HepG2 (cell line): ENCODE results near the gene MYH9. TPM values are rescaled to one million over a fixed set of nuclear protein-coding genes. Genes with fewer than 3 reads are reported as not detected.

Experiments
- BCLAF1 ChIP-seq: fragments of 450-650 bp; IDR thresholded peaks from 2 replicates; pipeline ENCODE4 v1.6.1; 2017; ENCODE audit warnings: mild to moderate bottlenecking
- CBX5 ChIP-seq: sonication (generic); formaldehyde crosslinking; IDR thresholded peaks from 2 replicates; pipeline ENCODE4 v1.4.0; 2020; ENCODE audit warnings: missing genetic modification reagents, borderline replicate concordance
- CEBPG ChIP-seq: IDR thresholded peaks from 2 replicates; pipeline ENCODE4 v1.6.1; 2016
- KLF15 ChIP-seq: sonication (generic); formaldehyde crosslinking; IDR thresholded peaks from 2 replicates; pipeline ENCODE4 v1.8.1; 2023; ENCODE audit warnings: borderline replicate concordance, mild to moderate bottlenecking, inconsistent platforms, missing genetic modification reagents, mixed read lengths
- LCORL ChIP-seq, 2 experiments: fragments of 450-650 bp in 1 of 2; sonication (generic) in 1 of 2; formaldehyde crosslinking in 1 of 2; IDR thresholded peaks; 2 replicates each; pipeline versions ENCODE4 v1.5.0 to v1.6.1; 2017 to 2020; ENCODE audit warnings: antibody characterized with exemption in 1 of 2, missing genetic modification reagents in 1 of 2
- MED8 ChIP-seq: sonication (generic); formaldehyde crosslinking; IDR thresholded peaks from 2 replicates; pipeline ENCODE4 v1.8.1; 2023; ENCODE audit warnings: mild to moderate bottlenecking, missing genetic modification reagents; ENCODE audit not compliant: insufficient replicate concordance
- PHF5A ChIP-seq: IDR thresholded peaks from one replicate; pipeline ENCODE4 v1.6.1; 2018; ENCODE audit warnings: low read depth, missing genetic modification reagents; ENCODE audit not compliant: unreplicated experiment
- PTBP1 ChIP-seq: fragments of 200-400 bp; formaldehyde crosslinking; IDR thresholded peaks from 2 replicates; pipeline ENCODE4 v1.6.1; 2018; ENCODE audit warnings: low read length, low read depth; ENCODE audit not compliant: poor library complexity, severe bottlenecking
- RBM22 ChIP-seq: fragments of 200-400 bp; formaldehyde crosslinking; optimal IDR thresholded peaks from 2 replicates; pipeline ENCODE3; 2017; ENCODE audit warnings: mild to moderate bottlenecking, low read length, moderate library complexity
- RELA ChIP-seq: sonication (generic); formaldehyde crosslinking; IDR thresholded peaks from 2 replicates; pipeline ENCODE4 v1.4.0; 2020; ENCODE audit warnings: missing genetic modification reagents
- RNF2 ChIP-seq: fragments of 450-650 bp; conservative IDR thresholded peaks from 2 replicates; pipeline ENCODE4 v1.6.1; 2016; ENCODE audit warnings: low read depth
- SNAPC2 ChIP-seq: sonication (generic); formaldehyde crosslinking; IDR thresholded peaks from 2 replicates; pipeline ENCODE4 v1.8.1; 2022; ENCODE audit warnings: mild to moderate bottlenecking, missing genetic modification reagents
- TCF7L2 ChIP-seq: IDR thresholded peaks from 2 replicates; pipeline ENCODE4 v1.6.1; 2011; ENCODE audit warnings: mild to moderate bottlenecking, low read depth, low read length, moderate library complexity
- U2AF1 ChIP-seq: fragments of 200-400 bp; formaldehyde crosslinking; optimal IDR thresholded peaks from 2 replicates; pipeline ENCODE3; 2017; ENCODE audit warnings: mild to moderate bottlenecking, low read depth, low read length
- ZHX2 ChIP-seq, 2 experiments: sonication (generic) in 1 of 2; formaldehyde crosslinking in 1 of 2; IDR thresholded peaks; 2 replicates each; pipeline versions ENCODE4 v1.6.1 to v1.9.0; 2014 to 2022; ENCODE audit warnings: antibody characterized with exemption in 1 of 2, borderline replicate concordance in 1 of 2, inconsistent platforms in 1 of 2, low read depth in 1 of 2, missing genetic modification reagents in 1 of 2
- ZKSCAN5 ChIP-seq: sonication (generic); formaldehyde crosslinking; IDR thresholded peaks from 2 replicates; pipeline ENCODE4 v1.5.1; 2020; ENCODE audit warnings: mild to moderate bottlenecking, missing genetic modification reagents
- ZNF296 ChIP-seq: sonication (generic); formaldehyde crosslinking; conservative IDR thresholded peaks from 2 replicates; pipeline ENCODE4 v1.5.0; 2020; ENCODE audit warnings: mild to moderate bottlenecking, missing genetic modification reagents
- ZNF615 ChIP-seq: sonication (generic); formaldehyde crosslinking; IDR thresholded peaks from 2 replicates; pipeline ENCODE4 v1.5.0; 2020; ENCODE audit warnings: mild to moderate bottlenecking, missing genetic modification reagents, borderline replicate concordance
- ZNF749 ChIP-seq: sonication (generic); formaldehyde crosslinking; IDR thresholded peaks from 2 replicates; pipeline ENCODE4 v1.8.0; 2022; ENCODE audit warnings: mild to moderate bottlenecking, missing genetic modification reagents, moderate library complexity, borderline replicate concordance
- ZSCAN21 ChIP-seq: sonication (generic); formaldehyde crosslinking; IDR thresholded peaks from 2 replicates; pipeline ENCODE4 v1.8.0; 2022; ENCODE audit warnings: mild to moderate bottlenecking, missing genetic modification reagents, moderate library complexity, borderline replicate concordance
- polyA plus RNA-seq, 8 experiments: library from polyadenylated mRNA; depleted of rRNA in 3 of 8; stranded (reverse) in 7 of 8; unstranded in 1 of 8; fragments of >200 nt; fragmentation: Illumina TruSeq in 4 of 8; extraction: Trizol in 4 of 8; gene quantifications; 2 replicates each; pipeline versions ENCODE4 v1.2.1 to v1.2.3, GENCODE V29; 2011 to 2016; ENCODE audit warnings: low read depth in 4 of 8, missing spikeins in 1 of 8, mixed read lengths in 1 of 8; ENCODE audit not compliant: insufficient read depth in 1 of 8
- total RNA-seq, 5 experiments: library from RNA; depleted of rRNA; stranded (reverse); fragments of >200 nt; fragmentation: Illumina TruSeq; extraction: Trizol; gene quantifications; 2 replicates each; pipeline ENCODE4 v1.2.3, GENCODE V29; 2016; ENCODE audit warnings: low read depth in 1 of 5

The MYH9 gene
- total and polyA plus RNA-seq, 2 of the 13 experiments (the other 11 are each of a cell fraction or from before 2014, with no cell fraction given), result 50.7 to 98.5 TPM

- TF ChIP-seq LCORL (IDR thresholded peaks at IDR 0.05) (no peak), LCORL (CRISPR knock-in tag; IDR thresholded peaks at IDR 0.05) (peak; percentile 87), PHF5A (CRISPR knock-in tag) (no peak), RELA (no peak), MED8 (no peak), TCF7L2 (no peak), ZNF296 (CRISPR knock-in tag) (no peak; the same call in 1 of the 2 replicates), ZNF615 (CRISPR knock-in tag) (no peak), ZKSCAN5 (CRISPR knock-in tag) (no peak), U2AF1 (no peak), ZNF749 (CRISPR knock-in tag) (peak; percentile 76; the same call in 1 of the 2 replicates), PTBP1 (no peak), ZHX2 (IDR thresholded peaks at IDR 0.05; ENCODE audit: low read depth) (no peak), ZHX2 (CRISPR knock-in tag; IDR thresholded peaks at IDR 0.05; ENCODE audit: borderline replicate concordance) (no peak), BCLAF1 (no peak), RNF2 (no peak), CEBPG (CRISPR knock-in tag) (no peak; the same call in 1 of the 2 replicates), RBM22 (no peak), ZSCAN21 (0 out of 2 replicates have a peak, but pooled peaks have one; percentile 65), SNAPC2 (no peak; the same call in 1 of the 2 replicates), KLF15 (CRISPR knock-in tag) (no peak; the same call in 1 of the 2 replicates), CBX5 (CRISPR knock-in tag) (no peak; the same call in 1 of the 2 replicates)
Measured at GRCh38 chr22:36409911-36410756, 22.4 kb upstream of the MYH9 start (continued).
